GM21526 (cell line): ENCODE measurements around the gene MAB21L1.

Experiments used
- ATAC-seq: cut with Tn5 transposase; IDR thresholded peaks from one replicate; pipeline ENCODE4 v1.9.1; 2021; ENCODE audit warnings: moderate library complexity; ENCODE audit not compliant: unreplicated experiment, low FRiP score

MAB21L1 gene

DNA sequence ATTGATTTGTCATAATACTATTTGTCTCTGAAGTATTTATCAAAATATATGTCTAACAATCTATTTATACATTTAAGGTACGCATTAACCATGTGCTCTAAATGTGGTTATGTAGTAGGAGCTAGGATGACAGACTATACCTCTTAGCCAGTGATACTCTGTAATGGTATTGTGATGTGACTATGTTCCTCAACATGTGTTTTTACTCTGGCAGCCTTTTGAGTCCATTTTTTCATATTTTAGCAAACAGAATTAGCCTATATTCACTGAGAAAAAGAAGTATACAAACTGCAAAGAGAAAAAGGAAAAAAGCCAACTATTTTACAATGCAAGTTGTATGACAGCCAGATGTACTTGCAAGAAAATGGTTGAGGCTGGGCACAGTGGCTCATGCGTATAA, 26.7 kb downstream of the MAB21L1 start:
- ATAC-seq, result no peak

DNA sequence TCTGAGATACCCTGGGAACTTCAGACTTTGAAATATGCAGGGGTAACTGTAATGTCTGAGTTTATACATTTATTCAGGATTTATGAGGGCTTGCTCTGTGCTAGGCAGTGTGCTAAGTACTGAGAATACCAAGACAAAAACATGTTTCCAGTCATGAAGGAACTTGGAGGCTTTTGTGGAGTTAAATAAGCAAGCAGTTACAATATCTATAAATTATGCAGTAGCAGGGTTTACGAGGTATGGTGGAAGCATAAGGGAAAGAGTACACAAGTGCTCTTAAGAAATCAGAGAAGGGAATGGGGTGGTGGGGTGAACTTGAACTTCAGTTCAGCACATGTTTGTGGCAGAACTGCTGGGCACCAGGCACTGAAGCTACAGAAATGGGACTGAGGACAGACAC, 28.0 kb downstream of the MAB21L1 start:
- ATAC-seq, result no peak
